GM06990 (cell line): Measurements from ENCODE around the gene VDAC1.
A peak's percentile ranks its signal among the peaks of the same experiment; 100 is the strongest.

Experiments used
- DNase-seq: peaks from one replicate; pipeline ENCODE4 v3.0.0-alpha.2; 2011; ENCODE audit not compliant: insufficient read length; ENCODE audit errors: extremely low read depth
- H3K27me3 ChIP-seq: replicated peaks from 2 replicates; pipeline ENCODE4 v1.6.0; 2011; ENCODE audit warnings: low read length; ENCODE audit not compliant: control insufficient read depth, insufficient read depth
- H3K36me3 ChIP-seq: 2 replicates; pipeline ENCODE4 v1.5.1; 2011; ENCODE audit warnings: low read length; ENCODE audit not compliant: control insufficient read depth, insufficient read depth
- H3K4me3 ChIP-seq: replicated peaks from 2 replicates; pipeline ENCODE4 v1.5.1; 2011; ENCODE audit warnings: low read depth, mild to moderate bottlenecking, control low read depth, low read length
- CTCF ChIP-seq: IDR thresholded peaks from 2 replicates; pipeline ENCODE4 v1.5.1; 2011; ENCODE audit warnings: low read length, control low read depth, mild to moderate bottlenecking, inconsistent platforms; ENCODE audit not compliant: insufficient read depth, poor library complexity, severe bottlenecking

The VDAC1 gene

DNA sequence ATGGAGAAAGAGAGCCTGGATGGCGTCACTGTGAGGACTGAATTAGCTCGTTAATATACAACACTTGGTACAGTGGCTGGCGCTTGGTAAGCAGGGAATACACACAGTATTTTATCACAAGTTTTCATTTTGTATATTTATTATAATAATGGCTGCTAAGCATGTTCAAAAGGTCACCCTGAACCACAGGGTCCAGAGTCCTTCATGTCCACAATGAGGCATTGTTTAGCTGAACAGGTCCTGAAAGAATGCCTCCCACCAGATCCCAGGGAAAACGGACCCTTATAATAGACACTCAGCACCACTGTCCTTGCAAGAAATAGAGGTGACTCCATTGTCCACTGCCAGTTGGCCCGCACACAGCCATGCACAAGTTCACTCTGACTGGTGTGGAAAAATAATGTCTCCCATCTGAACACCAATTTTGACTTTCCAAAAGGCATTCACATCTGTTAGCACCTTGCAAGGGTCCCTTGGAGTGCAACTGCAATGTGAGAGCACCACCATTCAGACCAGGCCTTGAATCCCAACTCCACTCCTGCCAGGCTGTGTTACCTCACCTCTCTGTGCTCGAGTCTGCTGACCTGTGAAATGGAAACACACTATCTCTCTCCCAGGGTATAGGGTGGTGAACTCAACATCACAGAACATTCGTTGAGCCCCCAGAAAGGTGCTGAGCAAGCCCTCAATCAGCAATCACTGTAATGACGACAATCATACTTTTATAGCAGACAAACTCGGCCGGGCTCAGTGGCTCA, 3.9 kb downstream of the VDAC1 start:
- Histone ChIP-seq H3K36me3 (peaks cover 9% of the 10 kb centered on the region), H3K4me3 (no peak overlapping the region), H3K27me3 (no peaks in the 10 kb centered on the region)
- no peak for DNase-seq
- no peak for TF ChIP-seq CTCF

- no peaks in the 10 kb centered on the region for H3K27me3 ChIP-seq
- no peak for DNase-seq
- H3K36me3 ChIP-seq = peaks cover 9% of the 10 kb centered on the region
- no peak for TF ChIP-seq CTCF
- H3K4me3 ChIP-seq = no peak overlapping the region
Observed at GRCh38 chr5:134000091-134000511, 4.7 kb downstream of the VDAC1 start.

- no peak for TF ChIP-seq CTCF
- H3K27me3 ChIP-seq = no peaks in the 10 kb centered on the region
- DNase-seq = no peak
- H3K4me3 ChIP-seq = no peak overlapping the region
- peaks cover 9% of the 10 kb centered on the region for H3K36me3 ChIP-seq
Observed at GRCh38 chr5:133998807-133999206, 6.0 kb downstream of the VDAC1 start.

DNA sequence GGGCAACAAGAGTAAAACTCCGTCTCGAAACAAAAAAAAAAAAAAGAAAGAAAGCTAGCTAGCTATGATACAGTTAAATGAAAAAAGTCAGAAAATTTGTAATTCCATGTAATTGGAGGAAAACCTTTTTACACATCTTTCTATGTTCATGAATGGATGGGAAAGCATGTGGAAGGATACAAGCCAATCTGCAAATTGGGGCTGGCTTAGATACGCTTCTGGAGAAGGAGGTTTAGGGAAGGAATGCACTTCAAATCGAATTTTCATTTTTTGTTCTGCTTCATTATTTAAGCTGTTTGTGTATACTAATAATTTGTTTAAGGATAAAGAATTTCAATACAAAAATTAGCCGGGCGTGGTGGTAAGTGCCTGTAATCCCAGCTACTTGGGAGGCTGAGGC, 6.7 kb downstream of the VDAC1 start:
- Histone ChIP-seq H3K4me3 (no peak overlapping the region), H3K27me3 (no peaks in the 10 kb centered on the region), H3K36me3 (peaks cover 9% of the 10 kb centered on the region)
- DNase-seq = no peak
- TF ChIP-seq CTCF = no peak

- DNase-seq = no peak
- Histone ChIP-seq H3K4me3 (no peak overlapping the region), H3K27me3 (no peaks in the 10 kb centered on the region), H3K36me3 (peaks cover 10% of the 10 kb centered on the region)
- TF ChIP-seq CTCF = peak; percentile 59
Observed at GRCh38 chr5:133996683-133997252, 8.0 kb downstream of the VDAC1 start.
